GM19328 (cell line): ENCODE measurements around the gene TMEM119.

Experiments used
- ATAC-seq: cut with Tn5 transposase; IDR thresholded peaks from one replicate; pipeline ENCODE4 v1.9.1; 2021; ENCODE audit warnings: mild to moderate bottlenecking, moderate library complexity; ENCODE audit not compliant: unreplicated experiment

TMEM119 gene

DNA sequence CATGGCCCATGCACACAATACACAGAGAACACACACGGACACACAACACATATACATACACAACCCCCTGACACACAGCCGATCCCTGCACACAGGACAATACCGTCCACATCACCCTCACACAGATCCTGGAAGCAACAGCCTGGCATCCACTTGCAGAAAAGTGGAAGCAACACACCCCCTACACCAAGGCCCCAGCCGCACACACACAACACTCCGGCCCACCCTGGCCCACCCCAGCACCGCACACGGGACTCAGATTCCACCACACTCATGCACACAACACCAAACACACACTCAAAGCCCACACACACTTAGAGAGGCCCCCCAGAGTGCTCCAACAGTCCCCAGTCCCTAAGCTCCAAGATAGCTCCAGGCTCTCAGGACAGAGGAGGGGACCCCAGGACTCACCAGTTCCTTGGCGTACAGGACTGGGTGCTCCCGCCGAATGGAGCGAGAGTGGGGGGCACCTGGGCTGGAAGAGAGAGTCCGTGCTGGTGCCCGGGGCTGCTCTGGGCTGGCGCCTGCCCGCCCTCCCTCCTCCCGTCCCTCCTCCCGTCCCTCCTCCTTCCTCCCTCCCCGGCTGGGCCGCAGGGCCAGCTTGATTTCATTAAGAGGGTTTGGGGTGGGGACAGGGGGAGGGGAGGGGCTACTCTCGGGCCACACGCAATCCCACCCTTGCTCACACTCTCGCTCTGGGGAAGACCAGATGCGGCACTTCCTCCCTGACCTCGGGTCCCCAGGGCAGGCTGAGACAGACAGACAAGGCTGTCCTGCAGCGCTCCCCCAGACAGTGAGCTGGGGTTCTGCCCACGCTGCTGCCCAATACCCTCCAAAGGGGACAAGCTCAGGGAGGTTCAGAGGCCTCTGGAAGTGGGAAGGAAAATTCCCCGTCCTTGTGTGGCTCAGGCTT lies at the start of gene TMEM119:
TSS of gene TMEM119 (minus strand) at position 526 of the 913 bp plus-strand sequence. CDS start 5,701 bp downstream, outside the sequence.
- ATAC-seq: no peak

DNA sequence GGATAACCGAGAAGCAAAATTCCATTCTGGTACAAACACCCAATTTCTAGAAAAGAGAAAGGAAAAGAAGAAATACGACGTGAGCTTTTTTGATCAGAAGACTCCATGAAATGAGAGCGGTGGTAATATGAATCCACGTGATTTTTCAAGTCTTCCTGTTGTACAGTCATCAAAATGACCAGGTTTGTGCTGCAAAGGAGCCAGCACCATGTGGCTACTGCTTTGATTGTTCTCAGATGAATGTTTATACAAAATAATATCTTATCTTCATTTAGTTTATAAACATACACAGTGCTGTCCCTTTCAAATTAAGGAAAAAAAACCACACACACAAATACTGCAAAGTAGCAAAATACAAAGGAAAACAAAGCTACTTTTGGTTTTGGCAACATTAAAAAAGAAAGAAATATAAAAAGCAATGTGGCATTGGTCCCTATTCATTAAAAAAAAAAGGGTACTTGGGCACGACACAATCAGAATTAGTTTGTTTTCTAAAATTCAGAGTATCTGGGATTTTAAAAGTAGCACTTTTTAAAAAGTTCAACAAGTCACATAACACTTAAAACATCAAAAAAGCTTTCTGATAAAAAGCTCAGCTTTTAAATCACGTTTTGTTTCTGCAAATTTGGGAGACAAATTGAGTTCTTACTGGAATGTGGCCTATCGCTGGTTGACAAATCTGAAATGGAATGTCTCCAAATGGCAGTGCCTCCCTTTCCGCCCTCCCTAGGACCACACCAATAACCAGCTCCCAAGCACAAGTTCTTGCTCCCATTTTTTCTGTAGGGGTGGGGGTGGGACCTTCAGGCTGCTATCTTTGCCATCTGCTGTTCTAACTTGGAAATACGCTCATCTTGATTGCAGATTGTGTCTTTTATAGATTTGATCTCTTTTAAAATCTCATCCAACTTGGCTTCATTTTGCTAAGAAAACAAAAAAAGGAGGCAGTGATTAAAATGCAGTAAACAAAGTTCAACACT lies 49.0 kb upstream of the TMEM119 start:
- no peak for ATAC-seq

DNA sequence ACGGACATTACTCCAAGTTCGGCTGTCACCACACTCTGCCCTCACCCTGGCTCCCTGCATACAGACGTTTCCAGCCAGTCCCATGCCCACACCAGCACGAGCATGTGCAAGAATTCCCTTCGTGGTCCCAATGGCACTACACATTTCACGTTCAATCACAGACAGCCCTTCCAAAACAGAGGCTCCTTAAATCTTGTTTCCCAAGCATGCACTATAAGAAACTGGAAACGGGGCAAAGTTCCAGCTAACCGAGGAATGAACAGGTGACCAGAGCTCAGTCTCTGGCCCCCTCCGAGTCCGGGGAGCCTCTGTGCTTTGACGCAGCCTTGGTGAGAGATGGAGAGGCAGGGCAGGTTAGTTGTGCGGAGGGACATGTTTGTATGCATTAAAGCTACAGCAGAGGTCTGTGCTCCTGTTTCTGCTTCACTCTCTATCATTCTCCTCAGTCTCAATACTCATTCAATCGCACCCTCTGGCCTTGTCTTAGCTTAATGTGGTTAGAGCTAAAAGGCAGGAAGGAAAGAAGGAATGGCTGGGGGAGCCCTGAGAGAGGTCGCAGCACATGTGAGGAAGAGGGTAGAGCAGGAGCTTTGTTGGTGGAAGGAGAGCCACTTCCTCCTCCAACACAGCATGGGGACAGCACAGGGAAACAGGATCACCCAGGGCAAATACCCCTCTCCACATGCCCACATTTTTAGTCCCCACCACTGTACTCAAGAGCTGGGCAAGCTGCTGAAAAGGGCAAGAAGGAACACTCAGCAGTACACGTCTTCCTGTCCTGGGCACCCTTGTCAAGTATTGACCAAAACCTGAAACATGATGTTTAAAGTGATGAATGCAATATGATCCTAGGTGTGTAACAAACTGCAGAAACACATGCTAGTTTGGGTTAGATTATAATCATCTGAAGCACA lies 48.1 kb upstream of the TMEM119 start:
- ATAC-seq: no peak

DNA sequence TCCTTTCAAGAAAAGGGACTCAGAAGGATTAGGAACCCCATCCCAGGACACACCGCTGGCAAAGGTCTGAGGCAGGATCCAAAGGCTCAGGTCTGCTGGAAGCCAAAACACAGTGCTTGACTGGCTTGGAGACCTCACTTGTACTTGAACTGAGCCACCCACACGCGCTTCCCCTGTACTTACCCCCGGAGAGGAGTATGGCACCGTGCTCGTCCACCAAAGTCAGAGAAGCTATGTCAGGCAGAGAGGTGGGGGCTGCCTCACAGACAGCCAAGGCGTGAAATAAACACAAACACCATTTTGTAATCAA lies 46.9 kb upstream of the TMEM119 start:
- ATAC-seq: no peak

DNA sequence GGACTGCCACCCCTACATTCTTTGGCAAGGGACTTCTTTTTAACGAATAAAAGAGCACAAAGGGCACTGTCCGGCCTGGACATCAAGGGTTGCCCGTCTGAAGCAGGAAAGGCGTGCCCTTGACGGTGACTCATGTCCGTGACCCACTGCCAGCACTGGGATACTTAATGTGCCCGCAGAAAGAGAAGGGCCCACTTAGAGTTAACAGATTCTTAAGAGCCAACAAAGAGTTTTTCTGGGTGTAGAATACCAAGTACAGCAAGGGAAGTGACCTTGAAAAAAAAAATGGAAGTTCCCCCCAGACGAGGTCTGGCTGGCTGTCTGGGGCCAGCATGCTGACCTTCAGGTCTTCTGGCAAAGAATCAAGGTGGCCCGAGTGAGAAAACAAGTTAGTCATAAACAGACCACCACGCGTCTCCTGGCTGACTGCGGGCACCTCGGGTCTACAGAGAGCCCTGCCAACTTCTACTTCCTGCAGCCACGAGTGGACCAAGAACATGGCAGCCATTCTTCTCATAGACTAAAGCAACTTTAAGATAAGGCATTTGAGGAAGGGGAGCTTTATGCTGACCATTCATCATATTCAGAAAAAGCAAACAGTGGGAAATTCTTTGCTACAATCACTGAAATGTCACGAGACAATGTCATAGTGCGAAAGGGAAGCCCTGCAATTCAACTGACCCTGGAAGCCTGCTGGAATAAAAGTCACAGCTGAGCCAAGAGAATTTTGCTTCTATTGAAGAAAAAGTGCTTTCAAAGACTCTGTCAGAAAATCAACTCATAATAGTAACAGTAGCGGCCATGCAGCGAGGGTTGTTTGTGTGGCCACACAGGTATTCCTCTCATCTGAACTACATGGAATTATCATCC lies 46.3 kb upstream of the TMEM119 start:
- ATAC-seq: no peak

GRCh38 chr12:108642899-108643654 lies 45.2 kb upstream of the TMEM119 start:
- ATAC-seq: no peak

DNA sequence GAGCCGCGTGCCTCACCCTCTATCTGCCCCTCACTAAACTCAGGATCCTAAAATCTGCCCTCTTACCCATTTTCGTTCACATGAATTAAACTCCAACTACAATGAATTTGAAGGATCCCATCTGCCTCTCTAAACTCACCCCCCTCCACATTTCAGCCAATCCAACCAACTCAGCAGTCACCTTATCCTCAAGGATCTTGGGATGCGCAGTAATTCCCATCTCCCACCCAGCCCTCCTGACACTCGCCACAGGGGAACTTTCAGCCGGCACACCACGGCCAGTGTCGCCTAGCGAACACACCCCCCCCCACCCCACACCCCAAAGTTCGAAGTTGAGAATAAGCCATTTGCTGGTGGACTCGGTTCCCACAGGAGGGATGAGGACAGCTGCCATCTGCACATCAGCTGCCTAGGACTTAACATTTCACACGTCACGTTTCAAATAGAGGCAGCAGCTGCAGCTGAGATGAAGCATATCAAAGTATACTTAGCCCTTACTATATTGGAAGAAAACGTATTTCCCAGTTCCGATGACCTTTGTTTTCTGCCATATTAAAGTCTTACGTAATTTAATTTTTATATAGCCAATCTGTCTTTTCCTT lies 44.5 kb upstream of the TMEM119 start:
- ATAC-seq: no peak

GRCh38 chr12:108641446-108642268 lies 43.8 kb upstream of the TMEM119 start:
- no peak for ATAC-seq

GRCh38 chr12:108640802-108641445 lies 43.0 kb upstream of the TMEM119 start:
- ATAC-seq: no peak

GRCh38 chr12:108638997-108639822 lies 41.3 kb upstream of the TMEM119 start:
- no peak for ATAC-seq

- ATAC-seq: no peak
Measured at GRCh38 chr12:108638141-108638827, 40.4 kb upstream of the TMEM119 start.

GRCh38 chr12:108637222-108637971 lies 39.5 kb upstream of the TMEM119 start:
- ATAC-seq: no peak

- no peak for ATAC-seq
Measured at GRCh38 chr12:108635997-108636808, 38.3 kb upstream of the TMEM119 start.
